Spinal cord (tissue), 10 donors: ENCODE data around the gene MRPL28. TPM values are rescaled to one million over a fixed set of nuclear protein-coding genes. Genes with fewer than 3 reads are reported as not detected.
"Not testable (repeated sequence)": the region's sequence is repeated elsewhere in the genome, so short reads cannot be mapped to it uniquely, and the experiment has no call there.

Experiments used
- DNase-seq, 6 donors: peaks; one replicate each; pipeline versions ENCODE4 v3.0.0 to v3.0.0-alpha.2; 2013 to 2015; ENCODE audit warnings: low spot score in 6 of 6, low read depth in 4 of 6
- H3K27ac ChIP-seq: one replicate; pipeline ENCODE4 v1.5.1; 2013; ENCODE audit warnings: low read depth, low read length, control low read depth
- H3K27me3 ChIP-seq: one replicate; pipeline ENCODE4 v1.6.1; 2013; ENCODE audit warnings: low read length; ENCODE audit not compliant: control insufficient read depth, insufficient read depth
- H3K36me3 ChIP-seq: one replicate; pipeline ENCODE4 v1.6.1; 2013; ENCODE audit warnings: low read length; ENCODE audit not compliant: control insufficient read depth, insufficient read depth
- H3K4me1 ChIP-seq: one replicate; pipeline ENCODE4 v1.6.1; 2013; ENCODE audit warnings: low read length; ENCODE audit not compliant: control insufficient read depth, insufficient read depth
- H3K4me3 ChIP-seq: one replicate; pipeline ENCODE4 v1.5.1; 2013; ENCODE audit warnings: low read depth, low read length, control low read depth
- H3K9me3 ChIP-seq: one replicate; pipeline ENCODE4 v1.6.1; 2013; ENCODE audit warnings: low read length; ENCODE audit not compliant: control insufficient read depth, insufficient read depth
- WGBS: methylation state at CpG from one replicate; pipeline ENCODE4 v1.1.5; 2013; ENCODE audit warnings: missing lambda C conversion rate; ENCODE audit not compliant: insufficient coverage; 5-methylcytosine and 5-hydroxymethylcytosine counted together
- polyA plus RNA-seq, 2 donors: library from polyadenylated mRNA; unstranded; fragments of 120-200 nt; gene quantifications; one replicate each; pipeline ENCODE4 v1.2.1, GENCODE V29; 2013; ENCODE audit not compliant: insufficient read length in 2 of 2
- total RNA-seq, 2 donors: library from RNA; depleted of rRNA in 1 of 2; stranded (reverse); fragments of 120-200 nt in 1 of 2; fragments of >200 nt in 1 of 2; gene quantifications; one replicate each; pipeline versions ENCODE4 v1.2.3 to v1.2.4, GENCODE V29; 2013 to 2014
- donor health status: healthy.

Gene MRPL28
- total and polyA plus RNA-seq, 4 donors = 43.4 to 114 (median 93.1) TPM

GRCh38 chr16:368388-369158 lies 1.8 kb downstream of the MRPL28 start:
- no peak for DNase-seq
- Histone ChIP-seq H3K4me3 (no peak overlapping the region), H3K4me1 (peaks cover 23% of the 10 kb centered on the region), H3K9me3 (no peaks in the 10 kb centered on the region), H3K36me3 (peaks cover 70% of the 10 kb centered on the region), H3K27ac (no peak overlapping the region), H3K27me3 (no peaks in the 10 kb centered on the region)
- WGBS = 94% methylated on average over 29 of the region's 29 CpGs

DNA sequence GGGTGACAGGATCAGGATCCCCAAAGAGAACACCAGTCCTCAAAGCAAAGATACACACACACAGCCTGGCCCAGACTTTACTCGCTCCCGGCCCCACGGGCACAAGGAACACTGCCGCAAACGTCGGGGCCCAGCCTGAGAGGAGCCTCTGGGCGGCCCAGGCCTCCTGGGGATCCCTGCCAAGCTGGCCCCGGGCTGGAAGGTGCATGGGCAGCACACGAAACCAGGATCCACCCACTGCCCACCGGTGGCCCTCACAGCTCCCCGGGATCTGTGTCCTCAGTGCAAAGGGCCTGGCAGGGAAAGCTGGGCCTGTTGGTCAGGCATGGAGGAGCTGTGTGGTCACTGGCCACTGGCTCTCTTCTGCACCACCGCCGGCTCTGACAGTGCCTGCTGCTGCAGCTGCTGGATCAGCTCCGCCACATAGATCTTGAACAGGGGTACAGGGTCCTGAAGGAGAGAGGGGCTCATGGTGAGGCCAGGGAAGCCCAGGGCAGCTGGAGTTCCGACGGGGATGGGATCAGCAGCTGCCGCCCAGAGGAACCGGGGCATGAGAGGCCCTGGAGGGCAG lies 2.9 kb downstream of the MRPL28 start:
- 96% methylated on average over 18 of the region's 18 CpGs for WGBS
- H3K4me1 ChIP-seq = peaks cover 27% of the 10 kb centered on the region
- peaks cover 58% of the 10 kb centered on the region for H3K36me3 ChIP-seq
- H3K4me3 ChIP-seq = no peak overlapping the region
- no peaks in the 10 kb centered on the region for H3K9me3 ChIP-seq
- no peak for DNase-seq
- H3K27ac ChIP-seq = no peak overlapping the region
- H3K27me3 ChIP-seq = peaks cover 2% of the 10 kb centered on the region

- H3K36me3 ChIP-seq = peaks cover 49% of the 10 kb centered on the region
- no peaks in the 10 kb centered on the region for H3K9me3 ChIP-seq
- H3K27ac ChIP-seq = no peak overlapping the region
- H3K27me3 ChIP-seq = peaks cover 2% of the 10 kb centered on the region
- no peak overlapping the region for H3K4me3 ChIP-seq
- H3K4me1 ChIP-seq = peaks cover 37% of the 10 kb centered on the region
- DNase-seq = no peak
- 87% methylated on average over 9 of the region's 10 CpGs for WGBS
These were observed 3.9 kb downstream of the MRPL28 start for GRCh38 chr16:366476-366875.

DNA sequence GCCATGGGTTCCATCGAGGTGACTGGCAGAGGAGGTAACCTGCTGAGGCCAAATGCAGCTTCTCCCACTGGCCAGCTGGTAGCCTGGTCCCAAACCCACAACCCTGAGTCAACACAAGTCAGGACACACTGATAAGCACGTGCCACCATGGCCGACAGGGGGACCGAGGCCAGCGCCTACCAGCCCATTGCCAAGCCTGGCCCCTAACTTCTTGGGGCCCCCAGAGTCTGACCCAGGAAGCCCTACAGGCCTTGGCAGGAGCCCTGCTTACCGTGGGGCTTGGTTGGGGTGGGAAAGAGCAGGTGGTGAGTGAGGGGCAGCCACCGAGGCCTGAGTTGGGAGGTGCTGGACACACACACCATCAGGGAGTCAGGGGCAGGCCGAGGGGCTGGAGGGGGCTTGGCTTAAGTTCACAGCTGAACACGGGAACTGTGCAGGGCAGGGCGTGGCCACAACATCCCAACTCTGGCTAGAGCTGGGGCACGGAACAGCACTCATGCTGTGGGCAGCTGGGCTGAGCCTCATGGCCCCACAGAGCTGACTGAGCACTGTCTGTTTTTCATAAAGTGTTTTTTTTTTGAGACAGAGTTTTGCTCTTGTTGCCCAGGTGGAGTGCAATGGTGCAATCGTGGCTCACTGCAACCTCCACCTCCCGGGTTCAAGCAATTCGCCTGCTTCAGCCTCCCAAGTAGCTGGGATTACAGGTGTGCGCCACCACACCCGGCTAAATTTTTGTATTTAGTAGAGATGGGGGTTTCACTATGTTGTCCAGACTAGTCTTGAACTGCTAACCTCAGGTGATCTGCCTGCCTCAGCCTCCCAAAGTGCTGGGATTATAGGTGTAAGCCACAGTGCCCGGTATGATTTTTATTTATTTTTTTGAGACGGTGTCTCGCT lies 5.5 kb downstream of the MRPL28 start:
- Histone ChIP-seq H3K27me3 (peaks cover 2% of the 10 kb centered on the region), H3K9me3 (no peaks in the 10 kb centered on the region), H3K4me1 (peaks cover 27% of the 10 kb centered on the region), H3K4me3 (no peak overlapping the region), H3K36me3 (peaks cover 40% of the 10 kb centered on the region), H3K27ac (no peak overlapping the region)
- DNase-seq = no peak
- WGBS = 72% methylated on average over 17 of the region's 19 CpGs

DNA sequence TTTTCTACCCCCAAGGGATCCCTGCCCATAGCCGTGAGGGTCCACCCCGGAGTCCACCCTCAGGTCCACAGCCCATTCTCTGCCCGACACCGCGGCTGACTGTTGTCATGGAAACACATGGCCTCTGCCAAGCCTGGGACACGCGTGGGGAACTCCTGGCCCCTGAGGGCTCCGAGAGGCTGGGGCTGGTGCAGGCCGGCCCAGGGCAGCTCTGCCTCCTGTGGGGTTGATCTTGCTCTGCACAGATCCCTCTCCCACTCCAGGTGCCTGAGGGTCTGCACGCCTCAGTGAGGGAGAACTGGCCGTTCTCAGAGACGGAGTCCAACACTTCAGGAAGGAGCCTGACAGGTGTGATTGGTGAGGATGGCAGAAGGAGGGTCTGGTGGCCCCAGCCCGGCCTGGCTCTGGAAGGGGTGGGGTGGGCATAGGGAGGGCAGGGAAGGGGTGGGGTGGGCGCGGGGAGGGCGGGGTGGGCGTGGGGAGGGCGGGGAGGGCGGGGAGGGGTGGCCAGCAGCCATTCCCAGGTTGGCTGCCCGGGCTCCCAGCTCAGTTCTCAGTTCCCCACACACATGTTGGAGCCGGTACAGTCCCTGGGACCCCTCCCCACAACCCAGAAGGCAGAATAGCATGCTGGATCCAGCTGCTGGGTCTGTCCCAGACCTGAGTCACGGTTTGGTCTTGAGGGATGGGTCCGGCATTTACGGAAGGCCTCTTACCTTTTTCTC lies 6.4 kb downstream of the MRPL28 start:
- H3K36me3 ChIP-seq = peaks cover 31% of the 10 kb centered on the region
- no peak for DNase-seq
- H3K27me3 ChIP-seq = peaks cover 2% of the 10 kb centered on the region
- H3K4me3 ChIP-seq = no peak overlapping the region
- peaks cover 19% of the 10 kb centered on the region for H3K4me1 ChIP-seq
- no peak overlapping the region for H3K27ac ChIP-seq
- WGBS = 35% methylated on average over 14 of the region's 24 CpGs
- no peaks in the 10 kb centered on the region for H3K9me3 ChIP-seq

DNA sequence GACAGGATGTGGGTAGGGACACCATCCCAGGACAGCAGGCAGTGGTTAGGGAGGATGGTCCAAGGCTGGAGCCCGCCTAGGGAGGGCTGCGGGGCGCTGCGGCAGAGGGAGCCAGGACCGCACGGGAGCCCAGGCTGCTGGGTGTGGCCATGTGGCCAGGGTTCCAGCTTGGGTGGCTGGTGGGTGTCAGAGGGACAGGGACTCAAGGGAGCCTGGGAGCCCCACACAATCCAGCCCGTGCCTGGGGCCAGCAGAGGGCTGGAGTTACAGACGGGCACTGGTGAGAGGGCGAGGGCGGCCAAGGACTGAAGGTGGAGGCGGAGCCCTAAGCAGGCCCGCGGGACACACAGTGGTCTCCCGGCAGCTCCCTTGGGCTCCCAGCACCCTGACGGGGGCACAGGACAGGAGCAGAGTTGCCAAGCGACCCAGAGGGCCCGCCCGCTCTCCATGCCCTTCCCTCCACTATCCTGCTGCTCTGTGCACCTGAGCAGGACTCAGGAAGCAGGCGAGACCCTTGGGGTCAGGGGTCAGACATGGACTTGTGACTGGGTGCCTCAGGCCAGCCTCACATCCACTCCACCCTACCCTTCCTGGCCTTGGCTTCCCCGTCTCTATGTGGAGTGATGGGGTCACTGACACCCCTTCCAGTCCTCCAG lies 7.1 kb downstream of the MRPL28 start:
- no peak for DNase-seq
- Histone ChIP-seq H3K27me3 (peaks cover 2% of the 10 kb centered on the region), H3K4me3 (no peak overlapping the region), H3K9me3 (no peaks in the 10 kb centered on the region), H3K36me3 (peaks cover 24% of the 10 kb centered on the region), H3K4me1 (peaks cover 19% of the 10 kb centered on the region), H3K27ac (no peak overlapping the region)
- WGBS = 67% methylated on average over 20 of the region's 20 CpGs

- Histone ChIP-seq H3K36me3 (peaks cover 19% of the 10 kb centered on the region), H3K4me1 (peaks cover 19% of the 10 kb centered on the region)
- WGBS = 93% methylated on average over 7 of the region's 24 CpGs
- H3K4me3 ChIP-seq, H3K27me3 ChIP-seq, H3K9me3 ChIP-seq, DNase-seq, H3K27ac ChIP-seq: not testable (repeated sequence)
These were observed 7.7 kb downstream of the MRPL28 start for GRCh38 chr16:362702-362999.

DNA sequence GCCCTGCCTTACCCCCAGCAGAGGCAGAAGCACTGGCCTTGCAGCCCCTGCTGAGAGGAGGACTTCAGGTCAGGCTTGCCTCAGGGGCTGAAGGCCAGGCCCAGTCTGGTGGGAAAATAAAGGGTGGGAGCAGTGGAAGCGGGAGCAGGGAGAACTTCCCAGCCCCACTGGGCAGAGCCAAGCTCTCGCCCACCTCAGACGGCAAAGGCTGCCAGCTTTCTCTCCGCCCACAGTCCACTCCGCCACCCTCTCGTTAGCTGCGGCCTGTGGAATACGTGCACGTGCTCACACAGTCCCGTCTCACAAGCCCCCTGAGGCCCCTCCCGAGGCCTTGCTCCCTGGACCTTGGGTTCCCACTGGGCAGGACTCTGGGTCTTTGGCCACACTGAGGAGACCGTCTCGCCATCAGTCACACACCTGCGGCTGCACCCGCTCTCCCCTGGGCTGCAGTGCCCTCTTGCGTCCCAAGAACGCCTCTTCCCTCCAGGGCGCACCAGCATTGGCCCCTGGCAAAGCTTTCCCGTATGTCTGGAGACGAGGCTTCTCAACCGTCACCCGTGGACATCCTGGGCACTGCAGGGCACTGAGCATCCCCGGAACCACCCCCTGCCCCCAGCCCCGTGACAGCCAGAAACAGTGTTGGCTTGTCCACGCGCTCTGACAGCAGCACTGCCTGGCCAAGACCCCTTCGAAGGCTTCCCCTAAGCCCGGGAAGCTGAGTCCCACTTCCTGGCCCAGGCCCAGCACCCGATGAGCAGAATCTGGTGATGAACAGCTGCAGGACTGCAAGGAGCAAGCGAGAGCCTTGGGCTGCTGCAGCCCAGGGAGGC lies 8.3 kb downstream of the MRPL28 start:
- Histone ChIP-seq H3K36me3 (peaks cover 13% of the 10 kb centered on the region), H3K27me3 (peaks cover 2% of the 10 kb centered on the region), H3K27ac (no peak overlapping the region), H3K4me3 (no peak overlapping the region), H3K9me3 (no peaks in the 10 kb centered on the region), H3K4me1 (peaks cover 19% of the 10 kb centered on the region)
- 34% methylated on average over 29 of the region's 30 CpGs for WGBS
- DNase-seq = peak in 2 of 6 donors; percentile 77 to 79
